NOMO-1 treated with DMSO at 0.1 percent for 48 hours (cell line): Measurements from ENCODE around the gene RAB30.

ENCODE experiments used
- DNase-seq: peaks from one replicate; lab custom pipeline; 2025; ENCODE audit not compliant: unreplicated experiment; lab: John Stamatoyannopoulos, UW

Gene RAB30

GRCh38 chr11:83070731-83071566 is 748 bp downstream of the RAB30 start:
- peak; percentile 7 for DNase-seq

- no peak for DNase-seq
These were observed 1.5 kb downstream of the RAB30 start for GRCh38 chr11:83070044-83070701.

DNA sequence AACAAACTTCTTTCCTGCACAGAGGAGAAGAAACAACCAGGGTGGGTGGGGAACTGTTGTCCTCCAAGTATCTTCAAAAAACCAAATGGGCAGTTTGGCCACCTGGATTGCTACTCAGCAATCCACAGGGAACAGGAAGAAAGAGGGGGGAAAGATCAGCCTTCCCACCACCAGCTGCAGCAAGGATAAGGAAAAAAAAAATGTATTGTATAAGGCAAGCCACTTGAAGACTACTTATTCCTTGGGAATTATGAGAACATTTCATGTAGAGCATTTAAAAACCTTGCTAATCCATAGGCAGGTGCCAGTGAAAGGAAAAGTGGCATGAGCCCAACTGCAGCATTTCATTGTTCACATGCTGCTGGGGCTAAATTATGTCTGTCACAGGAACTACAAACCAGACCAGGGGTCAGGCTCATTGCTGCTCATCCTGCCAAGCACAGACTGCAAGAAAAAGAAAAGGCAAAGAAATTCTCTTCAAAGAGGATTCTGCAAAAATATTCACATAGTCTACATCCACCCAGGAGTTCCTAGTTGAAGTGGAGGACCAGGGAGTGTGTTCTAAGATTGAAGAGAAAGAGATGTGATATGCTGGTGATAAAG is 2.2 kb downstream of the RAB30 start:
- no peak for DNase-seq

DNA sequence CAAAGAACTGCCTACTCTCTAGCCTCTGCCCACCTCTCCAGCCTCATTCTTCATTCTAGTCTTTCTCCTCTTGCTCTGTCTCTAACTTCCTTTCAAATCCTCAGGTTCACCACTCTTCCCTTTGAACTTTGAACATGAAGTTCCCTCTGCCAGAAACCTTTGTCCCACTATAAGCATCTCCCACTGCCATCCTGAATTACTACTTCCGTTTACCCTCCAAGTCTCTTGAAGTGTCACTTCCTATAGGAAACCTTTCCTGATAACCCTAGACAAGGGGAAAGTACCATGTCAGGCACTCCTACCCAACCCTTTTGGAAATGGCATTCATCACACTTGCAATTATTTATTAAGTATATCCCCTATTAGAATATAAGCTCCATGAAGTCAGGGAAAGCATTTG is 3.1 kb downstream of the RAB30 start:
- DNase-seq: no peak

GRCh38 chr11:83064011-83064410 is 7.7 kb downstream of the RAB30 start:
- no peak for DNase-seq

GRCh38 chr11:83063073-83063754 is 8.5 kb downstream of the RAB30 start:
- peak; percentile 59 for DNase-seq

- peak; percentile 51 for DNase-seq
These were observed 9.8 kb downstream of the RAB30 start for GRCh38 chr11:83061883-83062282.

- no peak for DNase-seq
These were observed 10.7 kb downstream of the RAB30 start for GRCh38 chr11:83060965-83061364.

- DNase-seq: no peak
These were observed 14.0 kb downstream of the RAB30 start for GRCh38 chr11:83057721-83058120.

DNA sequence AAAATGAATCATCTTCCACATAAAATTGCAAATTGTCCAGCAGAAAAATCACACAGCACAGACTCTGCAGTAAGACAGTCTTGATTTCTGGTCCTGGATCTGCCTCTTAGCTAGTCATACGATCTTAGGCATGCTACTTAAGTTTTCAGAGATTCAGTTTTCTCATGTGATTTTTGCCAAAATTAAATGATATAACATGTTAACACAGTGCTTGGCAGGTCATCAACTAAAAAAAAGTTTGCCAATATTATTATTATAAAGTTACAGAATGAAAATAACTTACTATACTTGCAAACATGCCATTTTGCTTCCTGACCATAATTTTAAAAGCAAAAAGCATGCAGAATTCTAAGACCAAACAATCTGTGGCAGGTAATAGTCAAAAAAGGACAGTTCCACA is 15.1 kb downstream of the RAB30 start:
- no peak for DNase-seq

- DNase-seq: no peak
These were observed 15.5 kb downstream of the RAB30 start for GRCh38 chr11:83056204-83056603.

DNA sequence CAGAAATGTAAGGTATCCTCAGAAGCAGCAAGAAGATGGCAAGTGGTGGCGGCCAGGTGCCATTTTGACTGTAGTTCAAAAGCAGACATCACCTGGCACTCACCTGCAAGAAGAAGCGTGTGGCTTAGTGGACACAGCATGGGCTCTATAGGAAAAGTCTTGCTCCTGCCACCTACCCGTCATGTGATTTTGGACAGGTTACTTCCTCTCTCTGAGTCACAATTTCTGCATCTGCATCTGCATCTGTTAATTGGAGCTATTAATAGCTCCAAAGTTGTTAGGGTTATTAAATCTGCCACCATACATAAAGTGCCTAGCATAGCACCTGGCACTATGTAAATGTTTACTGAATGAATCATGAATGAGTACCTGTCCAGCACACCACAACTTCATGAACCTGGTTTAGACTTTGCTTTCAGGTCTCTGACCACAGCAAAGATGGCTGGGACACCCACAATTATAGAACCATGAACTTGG is 16.8 kb downstream of the RAB30 start:
- no peak for DNase-seq

DNA sequence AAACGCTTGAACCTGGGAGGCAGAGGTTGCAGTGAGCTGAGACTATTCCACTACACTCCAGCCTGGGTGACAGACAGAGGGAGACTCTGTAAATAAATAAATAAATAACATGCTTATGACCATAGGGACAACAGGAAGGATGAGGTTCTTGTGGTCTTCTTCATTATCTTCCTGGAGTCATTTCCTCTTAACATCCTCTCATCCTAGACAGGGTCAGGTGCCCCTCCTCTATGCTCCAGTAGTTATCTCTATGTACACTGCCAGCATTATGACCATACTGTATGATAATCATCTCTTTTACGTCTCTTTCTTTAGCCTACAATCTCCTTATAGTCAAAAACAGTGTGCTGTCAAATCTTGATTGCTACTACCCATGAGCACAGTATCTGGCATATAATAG is 17.7 kb downstream of the RAB30 start:
- DNase-seq: no peak

- DNase-seq: no peak
These were observed 19.7 kb downstream of the RAB30 start for GRCh38 chr11:83051760-83052671.

- peak; percentile 16 for DNase-seq
These were observed 24.0 kb downstream of the RAB30 start for GRCh38 chr11:83047515-83048225.

GRCh38 chr11:83046621-83047172 is 25.0 kb downstream of the RAB30 start:
- DNase-seq: no peak

DNA sequence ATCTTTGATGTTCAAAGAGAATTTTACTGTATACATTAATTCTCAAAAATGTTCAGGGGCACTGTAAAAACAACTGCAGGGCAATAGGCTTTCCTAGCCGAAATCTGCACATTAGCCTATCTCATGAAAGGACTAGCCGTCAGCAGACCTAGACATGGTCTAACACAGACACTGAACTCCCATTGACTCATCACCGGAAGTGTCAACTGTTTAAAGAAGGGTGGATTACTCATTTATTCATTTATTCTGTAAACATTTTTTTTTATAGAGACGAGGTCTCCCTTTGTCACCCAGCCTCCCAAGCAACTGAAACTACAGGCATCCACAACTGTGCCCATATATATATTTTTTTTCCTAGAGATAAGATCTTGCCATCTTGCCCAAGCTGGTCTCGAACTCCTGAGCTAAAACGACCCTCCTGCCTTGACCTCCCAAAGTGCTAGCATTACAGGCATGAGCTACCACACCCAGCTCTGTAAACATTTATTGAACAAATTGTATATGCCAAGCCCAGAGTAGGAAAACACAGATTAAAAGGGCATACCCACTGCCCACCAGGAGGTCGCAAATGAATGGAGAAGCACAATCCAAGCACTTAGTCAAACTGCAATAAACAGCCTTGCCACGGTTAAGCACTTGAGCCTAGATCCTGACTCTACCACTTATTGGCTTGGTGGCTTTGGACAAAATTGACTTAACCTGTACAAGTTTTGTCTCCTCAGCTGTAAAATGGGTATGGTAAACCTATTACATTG is 26.6 kb downstream of the RAB30 start:
- DNase-seq: no peak

DNA sequence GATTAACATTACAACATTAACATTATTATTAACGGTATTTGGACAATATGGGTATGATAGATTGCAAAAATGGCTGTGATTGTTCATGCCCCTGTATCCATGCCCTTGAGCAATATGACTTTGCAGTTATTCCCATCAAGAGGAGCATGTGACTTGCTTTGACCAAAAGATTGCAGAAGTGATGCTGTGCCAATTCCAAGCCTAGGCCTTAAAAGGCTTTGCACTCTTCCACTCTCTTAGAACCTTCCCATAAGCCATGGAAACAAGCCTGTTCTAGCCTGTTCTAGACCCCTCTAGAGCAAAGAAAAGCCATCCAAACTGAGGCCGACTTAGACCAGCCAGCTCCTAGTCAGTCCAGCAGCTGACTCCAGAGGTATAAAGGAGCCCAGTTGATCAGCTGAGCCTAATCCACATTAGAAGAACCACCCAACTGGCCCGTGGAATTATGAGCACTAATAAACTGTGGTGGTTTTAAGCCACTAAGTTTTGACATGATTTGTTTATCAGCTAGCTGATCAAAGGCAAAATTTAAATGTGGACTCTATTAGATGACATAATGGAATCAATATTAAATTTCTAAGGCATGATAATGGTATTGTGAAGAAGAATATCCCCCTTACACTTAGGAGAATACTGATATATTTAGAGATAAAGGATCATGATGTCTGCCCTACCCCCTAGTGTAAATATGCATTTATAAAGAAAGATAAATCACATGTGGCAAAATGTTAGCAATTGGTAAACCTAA is 28.6 kb downstream of the RAB30 start:
- DNase-seq: no peak
